HTR-8/SVneo (cell line): ENCODE results near the gene HNRNPA1L2.
"Not testable (repeated sequence)": the region's sequence is repeated elsewhere in the genome, so short reads cannot be mapped to it uniquely, and the experiment has no call there.

ENCODE experiments used
- DNase-seq: peaks from one replicate; pipeline ENCODE4 v3.0.0; 2011; ENCODE audit warnings: low spot score, mixed read lengths; ENCODE audit not compliant: insufficient read length
- FAIRE-seq: peaks from 2 replicates; lab custom pipeline; 2011; peaks lifted over from hg19 to GRCh38; lab: Jason Lieb, UNC

The HNRNPA1L2 gene

DNA sequence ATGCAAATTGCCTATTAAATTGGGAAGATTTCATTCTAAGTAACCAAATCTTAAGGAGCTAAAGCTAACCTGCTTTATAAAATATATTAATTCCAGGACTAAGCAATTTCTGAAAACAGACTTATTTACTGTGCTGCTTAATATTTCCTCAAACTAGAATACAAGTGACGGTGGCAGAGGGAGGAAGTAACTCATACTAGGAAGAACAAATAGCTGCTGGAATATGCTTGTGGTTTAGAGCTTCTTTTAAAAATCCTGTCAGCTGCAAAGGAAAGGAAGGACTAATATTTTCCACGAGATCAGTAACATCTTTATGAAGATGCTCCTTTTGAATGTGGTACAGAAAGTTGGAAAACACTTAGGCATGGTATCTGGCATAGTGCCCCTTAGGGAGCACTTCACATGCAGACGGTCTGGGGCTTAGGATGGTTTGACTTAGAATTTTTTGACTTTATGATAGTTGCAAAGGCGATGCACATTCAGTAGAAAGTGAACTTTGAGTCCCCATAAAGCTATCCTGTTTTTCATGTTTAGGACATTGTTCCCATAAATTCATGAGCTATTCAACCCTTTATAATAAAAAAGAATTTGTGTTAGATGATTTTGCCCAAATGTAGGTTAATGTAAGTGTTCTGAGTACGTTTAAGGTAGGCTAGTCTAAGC lies 3.4 kb upstream of the HNRNPA1L2 start:
- DNase-seq, result no peak
- no peak for FAIRE-seq

GRCh38 chr13:52644108-52644507 lies 1.9 kb downstream of the HNRNPA1L2 start:
- DNase-seq (no peak), FAIRE-seq (no peak)

DNA sequence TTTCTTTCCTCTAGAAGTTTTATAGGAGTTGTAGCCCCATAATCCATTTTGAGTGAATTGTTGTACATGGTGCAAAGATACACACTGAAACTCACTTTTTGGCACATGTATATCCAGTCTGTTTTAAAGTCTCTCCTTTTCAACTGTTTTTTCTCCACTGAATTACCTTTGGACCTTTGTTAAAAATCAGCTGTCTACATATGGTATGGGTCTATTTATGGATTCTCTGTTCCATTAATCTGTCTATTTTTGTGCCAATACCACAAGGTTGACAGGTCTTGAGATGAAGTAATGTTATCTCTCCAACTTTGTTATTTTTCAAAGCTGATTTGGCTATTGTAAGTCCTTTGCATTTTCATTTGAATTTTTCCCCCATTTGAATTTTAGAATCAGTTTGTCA lies 4.7 kb downstream of the HNRNPA1L2 start:
- FAIRE-seq, result no peak

GRCh38 chr13:52650731-52651130 lies 8.5 kb downstream of the HNRNPA1L2 start:
- FAIRE-seq (no peak), DNase-seq (no peak)

More for the DNA sequence above, 4.7 kb downstream of the HNRNPA1L2 start:
- DNase-seq, result no peak

DNA sequence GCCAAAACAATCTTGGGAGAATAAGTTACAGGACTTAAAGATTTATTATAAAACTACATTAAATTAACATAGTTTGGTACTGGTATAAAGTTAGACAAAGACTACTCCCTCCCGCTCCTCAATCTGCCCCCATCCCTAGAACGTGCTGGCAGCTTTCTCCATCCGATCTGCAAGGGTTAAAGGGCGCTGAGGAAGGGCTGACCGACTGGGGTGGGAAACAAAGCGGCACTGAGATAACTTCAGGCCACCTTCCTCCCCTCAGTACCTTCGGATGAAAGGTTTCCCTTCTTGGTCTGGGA lies 9.6 kb downstream of the HNRNPA1L2 start:
- FAIRE-seq (no peak), DNase-seq (peak; percentile 32)

- peak; percentile 68 for FAIRE-seq
- DNase-seq, result peak; percentile 74
Measured at GRCh38 chr13:52652196-52652979, 10.2 kb downstream of the HNRNPA1L2 start, which contains the start of gene SUGT1. Gene SUGT1 (plus strand): TSS chr13:52652836. CDS start chr13:52652921, 85 bp downstream.

DNA sequence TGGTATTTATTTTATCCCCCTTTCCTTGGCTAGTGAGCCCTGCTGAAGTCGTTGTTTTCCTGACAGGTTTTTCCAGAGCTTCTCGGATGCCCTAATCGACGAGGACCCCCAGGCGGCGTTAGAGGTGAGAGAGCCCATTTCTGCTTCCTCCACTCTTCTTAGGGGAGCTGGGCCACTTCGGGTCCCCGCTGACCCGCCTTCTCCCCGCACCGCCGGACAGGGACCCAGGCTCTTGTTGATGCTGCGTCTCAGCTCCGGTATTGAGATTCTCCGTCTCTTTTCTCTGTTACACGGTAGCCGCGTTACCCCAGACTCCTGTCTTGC lies 10.7 kb downstream of the HNRNPA1L2 start:
- no peak for DNase-seq
- FAIRE-seq, result no peak

DNA sequence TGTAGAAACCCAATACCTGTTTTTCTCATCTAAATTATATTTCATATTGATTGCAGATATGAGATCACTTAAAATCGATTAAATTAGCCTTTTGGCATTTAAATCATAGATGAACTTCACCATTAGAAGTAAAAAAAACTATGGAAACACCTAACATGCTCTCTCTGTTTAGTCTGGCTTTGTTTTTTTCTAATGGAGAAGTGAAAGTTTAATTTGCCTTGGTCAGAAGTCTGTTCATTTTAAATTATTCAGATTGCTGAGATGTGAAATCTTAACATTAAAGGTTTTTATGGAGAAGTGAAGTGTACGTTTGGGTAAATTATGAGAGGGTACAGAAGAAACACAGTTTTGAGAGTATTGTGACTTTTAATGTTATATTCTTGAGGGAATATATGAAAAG lies 17.1 kb downstream of the HNRNPA1L2 start:
- FAIRE-seq (no peak), DNase-seq (no peak)

- DNase-seq, result no peak
- FAIRE-seq, result no peak
Measured at GRCh38 chr13:52664272-52664671, 22.0 kb downstream of the HNRNPA1L2 start.

- no peak for FAIRE-seq
- DNase-seq, result no peak
Measured at GRCh38 chr13:52665325-52665724, 23.1 kb downstream of the HNRNPA1L2 start.

DNA sequence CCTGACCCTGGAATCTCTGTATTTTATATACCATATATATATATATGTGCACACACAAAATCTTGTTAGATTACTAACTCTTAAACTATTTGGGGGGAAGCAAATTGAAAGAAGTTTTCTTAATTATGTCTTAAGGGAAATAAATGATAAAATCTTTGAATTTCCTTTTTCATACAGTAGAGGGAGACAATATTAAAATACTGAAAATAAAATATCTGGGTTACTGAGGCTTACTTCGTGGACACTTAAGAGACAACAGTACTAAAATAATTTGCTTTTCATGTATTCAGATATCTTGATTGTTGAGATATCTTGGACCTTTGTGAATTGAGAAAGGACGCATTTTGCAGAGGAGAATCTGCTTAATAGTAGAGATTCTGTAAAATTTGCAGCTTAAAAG lies 27.4 kb downstream of the HNRNPA1L2 start:
- DNase-seq (no peak), FAIRE-seq (no peak)

GRCh38 chr13:52670726-52671125 lies 28.5 kb downstream of the HNRNPA1L2 start:
- no peak for FAIRE-seq
- DNase-seq, result no peak

DNA sequence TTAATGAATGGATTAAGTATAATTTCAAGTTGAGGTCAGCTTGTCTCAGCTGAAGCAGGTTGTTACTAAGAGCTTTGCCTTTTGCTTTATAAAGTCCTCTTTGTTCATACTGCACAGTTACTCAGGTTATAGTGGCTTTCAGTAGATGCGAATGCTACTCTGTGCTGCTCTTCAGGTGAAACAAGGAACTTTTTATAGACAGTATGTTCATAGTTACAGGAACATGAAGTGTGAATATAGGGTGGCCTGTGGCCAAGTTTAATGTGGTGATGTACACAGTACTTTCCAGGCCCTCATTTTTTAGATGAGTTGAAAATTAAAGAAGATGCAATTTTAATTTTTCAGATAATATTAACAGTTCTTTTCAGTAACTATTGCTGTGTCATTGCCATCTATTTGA lies 31.2 kb downstream of the HNRNPA1L2 start:
- no peak for DNase-seq
- FAIRE-seq, result no peak

DNA sequence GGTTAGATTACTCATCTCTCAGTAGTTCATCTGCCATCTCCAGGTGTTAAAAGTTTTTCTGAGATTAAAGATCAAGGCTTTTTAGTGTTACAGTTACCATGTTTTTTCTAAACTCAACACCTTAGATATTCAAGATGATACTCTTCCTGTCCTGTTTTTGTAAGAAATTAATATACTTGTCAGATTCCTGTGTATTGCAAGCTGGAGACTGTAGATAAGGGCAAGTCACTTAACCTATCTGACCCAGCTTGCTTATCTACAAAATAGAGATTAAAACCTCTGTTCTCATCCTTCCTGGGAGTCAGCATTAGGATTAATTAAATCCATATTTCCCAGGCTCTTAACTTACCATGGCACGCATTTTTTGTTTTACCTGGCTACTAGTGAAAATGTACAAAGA lies 35.6 kb downstream of the HNRNPA1L2 start:
- FAIRE-seq (no peak), DNase-seq (no peak)

DNA sequence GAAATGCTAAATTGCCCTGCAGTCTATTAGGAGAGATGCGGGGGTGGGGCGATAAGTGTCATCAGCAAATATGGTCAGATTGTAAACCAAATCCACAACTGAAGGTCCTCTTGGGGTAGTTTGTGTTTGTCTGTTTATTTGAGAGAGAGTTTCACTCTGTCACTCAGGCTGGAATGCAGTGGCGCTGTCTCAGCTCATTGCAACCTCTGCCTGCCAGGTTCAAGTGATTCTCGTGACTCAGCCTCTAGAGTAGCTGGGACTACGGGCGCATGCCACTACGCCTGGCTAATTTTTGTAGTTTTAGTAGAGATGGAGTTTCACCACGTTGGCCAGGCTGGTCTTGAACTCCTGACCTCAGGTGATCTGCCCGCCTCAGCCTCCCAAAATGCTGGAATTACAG lies 43.6 kb downstream of the HNRNPA1L2 start:
- DNase-seq, FAIRE-seq: not testable (repeated sequence)

DNA sequence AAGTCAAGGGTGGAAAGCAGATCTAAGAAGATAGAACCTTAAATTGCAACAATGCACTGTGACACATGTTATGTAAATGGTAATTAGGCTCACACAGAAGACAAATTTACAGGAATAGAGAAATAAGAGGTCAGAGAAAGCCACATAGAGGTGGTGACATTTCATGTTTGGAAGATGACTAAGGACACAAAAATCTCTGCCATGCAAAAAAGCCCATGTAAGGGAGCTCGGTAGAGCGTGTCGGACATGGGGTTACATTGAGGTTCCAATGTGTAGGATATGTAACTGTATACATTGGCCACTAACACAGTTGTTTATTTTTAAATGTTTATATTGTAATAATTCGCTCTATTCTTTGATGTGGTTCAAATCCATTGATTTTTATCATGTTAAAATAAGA lies 44.1 kb downstream of the HNRNPA1L2 start:
- DNase-seq (no peak), FAIRE-seq (no peak)
